Transverse colon (tissue), 4 donors: ENCODE results near the gene TAS2R9. TPM values are rescaled to one million over a fixed set of nuclear protein-coding genes. Genes with fewer than 3 reads are reported as not detected.
A peak's percentile ranks its signal among the peaks of the same experiment; 100 is the strongest.

Experiments
- DNase-seq: peaks from one replicate; pipeline ENCODE4 v3.0.0-alpha.2; 2019
- H3K27ac ChIP-seq, 4 donors: fragments of 200-600 bp; sonication (generic); 2 replicates each; pipeline ENCODE4 v1.5.1; 2016 to 2018; ENCODE audit warnings: inconsistent platforms in 4 of 4
- H3K27me3 ChIP-seq: fragments of 200-600 bp; sonication (generic); 2 replicates; pipeline ENCODE4 v1.5.1; 2017; ENCODE audit warnings: inconsistent platforms
- H3K36me3 ChIP-seq, 4 donors: fragments of 200-600 bp; sonication (generic); 2 replicates each; pipeline ENCODE4 v1.5.1; 2017 to 2019; ENCODE audit warnings: inconsistent platforms in 4 of 4
- H3K4me1 ChIP-seq, 4 donors: fragments of 200-600 bp; sonication (generic); 2 replicates each; pipeline ENCODE4 v1.5.1; 2017 to 2020; ENCODE audit warnings: inconsistent platforms in 4 of 4
- H3K4me3 ChIP-seq, 4 donors: fragments of 200-600 bp; sonication (generic); 1 replicate in 1 of 4; 2 replicates in 3 of 4; pipeline versions ENCODE4 v1.5.1 to v1.6.1; 2017 to 2019; ENCODE audit warnings: inconsistent platforms in 4 of 4
- H3K9me3 ChIP-seq, 2 donors: fragments of 200-600 bp; sonication (generic); 2 replicates each; pipeline ENCODE4 v1.5.1; 2017 to 2019; ENCODE audit warnings: inconsistent platforms in 2 of 2
- EP300 ChIP-seq: sonication (generic); formaldehyde crosslinking; IDR thresholded peaks from one replicate; pipeline ENCODE4 v1.6.1; 2017; ENCODE audit warnings: antibody characterized with exemption, low read depth
- POLR2A ChIP-seq: fragments of 450-650 bp; IDR thresholded peaks from one replicate; pipeline ENCODE4 v1.6.1; 2016; ENCODE audit warnings: antibody characterized with exemption, mild to moderate bottlenecking, moderate library complexity
- POLR2AphosphoS5 ChIP-seq, 3 donors: sonication (generic); formaldehyde crosslinking; IDR thresholded peaks; one replicate each; pipeline ENCODE4 v1.6.1; 2016; ENCODE audit warnings: antibody characterized with exemption in 3 of 3
- WGBS, 2 donors: methylation state at CpG; one replicate each; pipeline ENCODE4 v1.1.5; 2018; ENCODE audit warnings: low coverage in 1 of 2; 5-methylcytosine and 5-hydroxymethylcytosine counted together
- in situ Hi-C, 4 donors: fragments of 200-750 bp; cut with MboI; loops; one replicate each; pipeline versions ENCODE4 v1.15.0 to v1.15.1; 2017; ENCODE audit warnings: low sequenced_read_pairs in 3 of 4, low pct_ligation_motif_present in 1 of 4, low pct_unique_long_range_greater_than_20kb in 1 of 4
- intact Hi-C: fragments of 100-400 bp; cut with DNase I; formaldehyde crosslinking; loops from one replicate; pipeline ENCODE4 v1.15.1; 2023; ENCODE audit warnings: low total_unique reads
- small RNA-seq, 4 donors: library from RNA; depleted of rRNA; stranded (forward); fragments of <200 nt; gene quantifications; one replicate each; pipeline ENCODE3, GENCODE V24; 2016
- total RNA-seq, 4 donors: library from RNA; depleted of rRNA; stranded (reverse); fragments of >200 nt; gene quantifications; one replicate each; pipeline ENCODE4 v1.1.0, GENCODE V29; 2016
- TF ChIP-seq, protein P1 (sequence below), 5 experiments: fragments of 200-600 bp in 3 of 5; fragments of 450-650 bp in 2 of 5; sonication (generic) in 3 of 5; IDR thresholded peaks; 1 replicate in 2 of 5; 2 replicates in 3 of 5; pipeline ENCODE4 v1.5.1; 2016 to 2017; ENCODE audit warnings: antibody characterized with exemption in 5 of 5, inconsistent platforms in 3 of 5, mild to moderate bottlenecking in 2 of 5, moderate library complexity in 1 of 5

TAS2R9 gene
- total RNA-seq, 4 donors from 2014 or later: not detected

DNA sequence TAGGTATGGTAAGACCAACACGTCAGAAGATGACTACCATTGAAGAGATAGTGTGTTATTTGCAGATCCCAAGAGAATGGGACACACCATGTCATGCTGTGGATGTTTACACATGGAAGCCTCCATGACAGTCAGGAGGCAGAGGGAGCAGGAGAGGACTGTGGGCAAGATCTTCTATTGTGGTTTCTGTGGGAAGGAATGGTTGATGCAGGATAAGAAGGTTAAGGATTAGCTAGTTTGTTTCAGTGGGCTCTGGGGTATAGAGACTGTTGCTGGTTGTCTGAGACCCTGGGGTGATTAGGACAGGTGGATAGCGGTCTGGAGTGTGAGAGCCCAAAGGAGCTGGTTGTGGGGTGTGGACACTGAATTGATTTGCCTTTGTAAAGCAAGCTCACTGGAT lies 30.9 kb downstream of the TAS2R9 start:
- WGBS, 2 donors: 86% methylated on average over 1 to 2 of the region's 2 CpGs
- in situ Hi-C loops: loop anchor here in 3 of 4 donors (10.0 kb wide), 4 partner anchors 416 to 716 kb away; no protein-coding TSS in a partner anchor
- intact Hi-C loops: loop anchor here (10.0 kb wide), 1 partner anchor 416 kb away; no protein-coding TSS in a partner anchor

DNA sequence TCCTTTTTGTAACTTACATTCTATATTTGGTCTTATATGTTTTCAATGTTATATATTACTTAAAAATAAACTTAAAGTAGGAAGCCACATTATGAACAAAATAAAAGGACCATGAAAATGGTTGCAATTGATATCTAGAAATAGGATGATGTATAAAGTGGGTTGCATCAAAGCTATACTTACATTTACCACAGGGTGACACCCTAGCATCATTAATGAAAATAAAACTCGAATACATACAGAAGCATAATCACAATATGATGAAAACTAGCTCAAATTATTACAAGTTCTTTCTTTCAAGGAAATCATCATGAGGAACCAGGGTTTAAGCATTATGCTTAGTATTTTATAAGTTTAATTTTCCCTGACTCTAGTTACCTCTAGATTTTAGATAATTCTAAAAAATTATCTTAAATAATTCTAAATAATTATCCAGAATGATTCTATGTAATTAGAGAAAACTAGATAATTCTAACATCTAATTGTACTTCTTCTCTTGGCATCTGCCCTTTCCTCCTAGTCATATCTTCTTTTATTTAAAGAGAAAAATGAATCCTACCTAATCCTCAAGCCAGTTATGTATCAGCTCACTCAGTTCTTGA lies 38.7 kb downstream of the TAS2R9 start:
- Histone ChIP-seq H3K36me3 (no peaks in the 10 kb centered on the region), H3K4me1 (no peaks in the 10 kb centered on the region), H3K9me3 (no peaks in the 10 kb centered on the region), H3K4me3 (no peak overlapping the region), H3K27ac (no peak overlapping the region), H3K27me3 (peaks cover 65% of the 10 kb centered on the region)
- intact Hi-C loops (loop anchor here (10.0 kb wide), 1 partner anchor 424 kb away; no protein-coding TSS in a partner anchor), in situ Hi-C loops (loop anchor here (5.0 to 25.0 kb wide), 6 partner anchors 424 to 724 kb away; no protein-coding TSS in a partner anchor)
- no peak for DNase-seq
- WGBS, 2 donors: 0% methylated on average over 1 of the region's 1 CpG
- no peak for TF ChIP-seq POLR2A
- TF ChIP-seq, protein P1, sequence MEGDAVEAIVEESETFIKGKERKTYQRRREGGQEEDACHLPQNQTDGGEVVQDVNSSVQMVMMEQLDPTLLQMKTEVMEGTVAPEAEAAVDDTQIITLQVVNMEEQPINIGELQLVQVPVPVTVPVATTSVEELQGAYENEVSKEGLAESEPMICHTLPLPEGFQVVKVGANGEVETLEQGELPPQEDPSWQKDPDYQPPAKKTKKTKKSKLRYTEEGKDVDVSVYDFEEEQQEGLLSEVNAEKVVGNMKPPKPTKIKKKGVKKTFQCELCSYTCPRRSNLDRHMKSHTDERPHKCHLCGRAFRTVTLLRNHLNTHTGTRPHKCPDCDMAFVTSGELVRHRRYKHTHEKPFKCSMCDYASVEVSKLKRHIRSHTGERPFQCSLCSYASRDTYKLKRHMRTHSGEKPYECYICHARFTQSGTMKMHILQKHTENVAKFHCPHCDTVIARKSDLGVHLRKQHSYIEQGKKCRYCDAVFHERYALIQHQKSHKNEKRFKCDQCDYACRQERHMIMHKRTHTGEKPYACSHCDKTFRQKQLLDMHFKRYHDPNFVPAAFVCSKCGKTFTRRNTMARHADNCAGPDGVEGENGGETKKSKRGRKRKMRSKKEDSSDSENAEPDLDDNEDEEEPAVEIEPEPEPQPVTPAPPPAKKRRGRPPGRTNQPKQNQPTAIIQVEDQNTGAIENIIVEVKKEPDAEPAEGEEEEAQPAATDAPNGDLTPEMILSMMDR (IDR thresholded peaks at IDR 0.05): peak; percentile 54 to 75 (median 56)

More for the DNA sequence above, 30.9 kb downstream of the TAS2R9 start:
- DNase-seq: no peak
- Histone ChIP-seq H3K9me3 (no peaks in the 10 kb centered on the region), H3K27ac (no peak overlapping the region), H3K4me3 (no peak overlapping the region), H3K27me3 (peaks cover 10% of the 10 kb centered on the region), H3K4me1 (no peaks in the 10 kb centered on the region), H3K36me3 (no peaks in the 10 kb centered on the region)
- TF ChIP-seq POLR2AphosphoS5 (IDR thresholded peaks at IDR 0.05): no peak
- TF ChIP-seq, protein P1 (IDR thresholded peaks at IDR 0.05): no peak

DNA sequence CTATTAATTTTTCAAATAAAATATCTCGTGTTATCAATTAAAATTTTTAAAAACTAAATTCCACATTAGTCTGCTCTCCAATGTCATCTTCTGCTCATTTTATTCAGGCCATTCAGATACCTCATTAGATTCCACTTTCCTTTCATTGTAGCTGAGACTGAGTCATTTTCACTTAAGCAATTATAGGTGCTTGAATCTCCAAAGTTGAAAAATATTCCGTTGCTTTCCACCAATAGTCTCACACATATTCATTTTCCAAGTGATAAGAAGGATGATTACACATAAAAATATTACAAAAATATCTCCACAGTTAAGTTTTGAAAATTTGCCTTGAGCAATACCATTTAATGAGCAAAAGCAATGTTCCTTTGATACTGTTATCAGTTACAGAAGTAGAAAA lies 50.3 kb downstream of the TAS2R9 start:
- H3K27me3 ChIP-seq: peaks cover 34% of the 10 kb centered on the region
- H3K9me3 ChIP-seq: peaks cover 3 to 8% of the 10 kb centered on the region in 2 donors
- TF ChIP-seq POLR2AphosphoS5 (IDR thresholded peaks at IDR 0.05) (no peak), EP300 (no peak), POLR2A (no peak)
- no peaks in the 10 kb centered on the region for H3K36me3 ChIP-seq
- no peaks in the 10 kb centered on the region for H3K4me1 ChIP-seq
- no peak overlapping the region for H3K27ac ChIP-seq
- intact Hi-C loops (loop anchor here (10.0 kb wide), 1 partner anchor 145 kb away; the partner anchor contains the start of gene MAGOHB), in situ Hi-C loops (loop anchor here in 1 of 4 donors (10.0 to 25.0 kb wide), 2 partner anchors 453 to 725 kb away; no protein-coding TSS in a partner anchor)
- no peak overlapping the region for H3K4me3 ChIP-seq
- DNase-seq: no peak
- WGBS, 2 donors: 28 to 41% methylated on average over 2 of the region's 2 CpGs

Small RNAs within 50 kb of the gene (small RNA-seq; reads per million reads assigned to genes)
- 0 to 0.28 (median 0) reads per million in 4 donors for gene PRR4

Other genes starting within 250 kb of the TAS2R9 start
- 1 to 10 TPM in 2 of 4 donors, under 1 TPM in 1, not detected in 1; 0.75 to 9.7 (median 8.1) TPM for gene MAGOHB, start 196.6 kb downstream of the TAS2R9 start, total RNA-seq
- 10 to 100 TPM in 3 of 4 donors, 1 to 10 TPM in 1; 8.4 to 41.6 (median 19.2) TPM for gene STYK1, start 136.1 kb downstream of the TAS2R9 start, total RNA-seq
- 100 to 1,000 TPM; 137 to 537 (median 236) TPM for gene YBX3, start 86.8 kb downstream of the TAS2R9 start, total RNA-seq
- not detected for gene TAS2R7, start 7.5 kb downstream of the TAS2R9 start, total RNA-seq
- not detected for gene TAS2R8, start 2.9 kb downstream of the TAS2R9 start, total RNA-seq
- gene TAS2R10, start 16.2 kb upstream of the TAS2R9 start, total RNA-seq: under 1 TPM in 1 of 4 donors, not detected in 3; 0.79 TPM
- 1 to 10 TPM in 2 of 4 donors, not detected in 2; 1.1 to 2.6 TPM for gene PRR4, start 39.3 kb upstream of the TAS2R9 start, total RNA-seq
- 10 to 100 TPM in 3 of 4 donors, 1 to 10 TPM in 1; 4.8 to 64.8 (median 32.2) TPM for gene PRH1, start 74.1 kb upstream of the TAS2R9 start, total RNA-seq
- gene TAS2R13, start 99.4 kb upstream of the TAS2R9 start, total RNA-seq: 1 to 10 TPM in 2 of 4 donors, not detected in 2; 1.5 to 6.2 TPM
- gene PRH2, start 119.1 kb upstream of the TAS2R9 start, total RNA-seq: not detected
- 1 to 10 TPM in 3 of 4 donors, not detected in 1; 1.5 to 5.1 (median 3.8) TPM for gene TAS2R14, start 129.1 kb upstream of the TAS2R9 start, total RNA-seq
- gene TAS2R50, start 176.7 kb upstream of the TAS2R9 start, total RNA-seq: 1 to 10 TPM in 3 of 4 donors, not detected in 1; 4.1 to 7.1 (median 4.9) TPM
- gene TAS2R20, start 188.1 kb upstream of the TAS2R9 start, total RNA-seq: 1 to 10 TPM in 3 of 4 donors, not detected in 1; 2.6 to 6.0 (median 5.6) TPM
- gene TAS2R19, start 212.5 kb upstream of the TAS2R9 start, total RNA-seq: 1 to 10 TPM; 1.4 to 9.2 (median 5.0) TPM
- gene TAS2R31, start 221.2 kb upstream of the TAS2R9 start, total RNA-seq: 10 to 100 TPM in 3 of 4 donors, 1 to 10 TPM in 1; 4.5 to 27.5 (median 15.0) TPM